ENCODE data around the gene PEX5L.
A peak's percentile ranks its signal among the peaks of the same experiment; 100 is the strongest.

PEX5L gene

GRCh38 chr3:179766416-179767133, 270.2 kb downstream of the PEX5L start:
- DNase-seq, result no peak

- DNase-seq, result no peak
Measured at GRCh38 chr3:179765396-179765795, 271.3 kb downstream of the PEX5L start.

DNA sequence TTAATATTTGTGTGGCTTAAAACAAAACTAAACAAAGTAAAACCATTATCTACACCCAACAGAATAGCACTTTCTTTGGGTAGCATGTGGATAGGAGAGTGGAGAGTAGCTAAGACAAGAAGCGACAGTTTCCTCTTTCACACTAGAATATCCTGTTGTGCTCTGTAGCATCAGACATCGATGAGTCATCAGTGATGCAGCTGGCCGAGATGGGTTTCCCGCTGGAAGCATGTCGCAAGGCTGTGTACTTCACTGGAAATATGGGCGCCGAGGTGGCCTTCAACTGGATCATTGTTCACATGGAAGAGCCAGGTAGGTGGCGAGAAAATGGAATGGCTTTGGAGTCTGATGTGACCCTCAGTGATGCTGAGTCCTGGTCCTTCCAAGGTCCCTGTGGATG, 275.8 kb downstream of the PEX5L start:
- DNase-seq, result peak; percentile 68 to 78

- DNase-seq, result peak; percentile 19 to 56
Measured at GRCh38 chr3:179750720-179751328, 285.9 kb downstream of the PEX5L start.

DNA sequence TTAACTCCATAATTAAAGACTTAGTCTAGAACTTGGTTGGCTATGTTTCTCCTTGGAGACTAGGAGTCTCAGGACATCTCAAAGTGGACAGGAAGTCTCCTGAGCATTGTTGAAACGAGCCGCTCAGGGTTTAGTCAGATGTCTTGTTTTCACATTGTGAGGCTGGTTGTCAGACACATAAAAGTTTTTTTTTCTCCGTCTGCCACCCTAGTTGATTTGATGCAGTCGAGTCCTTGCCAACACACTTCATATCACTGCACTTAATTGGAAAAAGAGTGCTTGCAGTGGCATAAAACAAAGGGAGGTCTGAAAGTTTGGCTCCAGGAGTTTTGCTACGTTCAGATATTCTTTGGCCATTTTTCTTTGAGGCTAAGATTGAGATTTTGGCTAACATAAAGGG, 291.0 kb downstream of the PEX5L start:
- DNase-seq, result no peak

- DNase-seq, result no peak
Measured at GRCh38 chr3:179745079-179745478, 291.7 kb downstream of the PEX5L start.
